Sigmoid colon (tissue), 7 donors: ENCODE data around the gene CELA2A. TPM values are rescaled to one million over a fixed set of nuclear protein-coding genes. Genes with fewer than 3 reads are reported as not detected.

ENCODE experiments used
- DNase-seq: peaks from one replicate; pipeline ENCODE4 v3.0.0-alpha.2; 2019
- H3K27ac ChIP-seq, 4 donors: fragments of 200-600 bp; sonication (generic); one replicate each; pipeline ENCODE4 v1.5.1; 2016 to 2019; ENCODE audit warnings: mild to moderate bottlenecking in 1 of 4
- H3K27me3 ChIP-seq, 3 donors: fragments of 200-600 bp; sonication (generic); one replicate each; pipeline ENCODE4 v1.5.1; 2019; ENCODE audit warnings: mild to moderate bottlenecking in 1 of 3
- H3K36me3 ChIP-seq, 4 donors: fragments of 200-600 bp; sonication (generic); one replicate each; pipeline ENCODE4 v1.5.1; 2016 to 2019
- H3K4me1 ChIP-seq, 4 donors: fragments of 200-600 bp; sonication (generic); one replicate each; pipeline ENCODE4 v1.5.1; 2017 to 2019
- H3K4me3 ChIP-seq, 4 donors: fragments of 200-600 bp; sonication (generic); one replicate each; pipeline ENCODE4 v1.5.1; 2017 to 2019; ENCODE audit warnings: mild to moderate bottlenecking in 2 of 4, moderate library complexity in 1 of 4
- H3K9me3 ChIP-seq, 4 donors: fragments of 200-600 bp in 3 of 4; sonication (generic) in 3 of 4; one replicate each; pipeline versions ENCODE4 v1.5.1 to v1.6.1; 2013 to 2019
- EP300 ChIP-seq, 4 donors: sonication (generic); formaldehyde crosslinking; IDR thresholded peaks; one replicate each; pipeline ENCODE4 v1.6.1; 2017; ENCODE audit warnings: antibody characterized with exemption in 4 of 4
- POLR2A ChIP-seq, 2 donors: fragments of 450-650 bp; IDR thresholded peaks; one replicate each; pipeline ENCODE4 v1.6.1; 2016; ENCODE audit warnings: antibody characterized with exemption in 2 of 2, mild to moderate bottlenecking in 2 of 2, moderate library complexity in 2 of 2
- POLR2AphosphoS5 ChIP-seq, 4 donors: sonication (generic); formaldehyde crosslinking; IDR thresholded peaks; one replicate each; pipeline ENCODE4 v1.6.1; 2017; ENCODE audit warnings: antibody characterized with exemption in 4 of 4
- WGBS, 2 donors: extraction: QIAGEN DNeasy Blood & Tissue Kit; methylation state at CpG; one replicate each; pipeline ENCODE4 v1.1.7; 2013; 5-methylcytosine and 5-hydroxymethylcytosine counted together
- intact Hi-C: fragments of 100-400 bp; cut with DNase I; formaldehyde crosslinking; loops from one replicate; pipeline ENCODE4 v1.15.1; 2023
- polyA plus RNA-seq, 3 donors: library from polyadenylated mRNA; stranded (reverse); fragments of 200-250 nt; gene quantifications; one replicate each; pipeline ENCODE4 v1.2.3, GENCODE V29; 2013
- total RNA-seq, 4 donors: library from RNA; depleted of rRNA; stranded (reverse); fragments of >200 nt; gene quantifications; one replicate each; pipeline ENCODE4 v1.1.0, GENCODE V29; 2016
- TF ChIP-seq, protein P1 (sequence below), 4 experiments: fragments of 450-650 bp in 3 of 4; fragments of 200-600 bp in 1 of 4; IDR thresholded peaks; one replicate each; pipeline ENCODE4 v1.5.1; 2016 to 2019; ENCODE audit warnings: antibody characterized with exemption in 4 of 4, mild to moderate bottlenecking in 3 of 4, moderate library complexity in 2 of 4
- donor health status: healthy with polysubstance abuse.
- donor health status: Bipolar disorder and iron deficiency.
- donor health status: healthy.

Gene CELA2A
- total and polyA plus RNA-seq, 7 donors = not detected

GRCh38 chr1:15410223-15410883 is 46.2 kb upstream of the CELA2A start:
- Histone ChIP-seq H3K27me3 (no peaks in the 10 kb centered on the region), H3K4me1 (peaks cover 0 to 63% (median 50%) of the 10 kb centered on the region in 4 donors), H3K9me3 (no peaks in the 10 kb centered on the region), H3K4me3 (peak overlapping the region; percentile 73 to 97 (median 92)), H3K27ac (peak overlapping the region; percentile 79 to 88 (median 82)), H3K36me3 (no peaks in the 10 kb centered on the region)
- intact Hi-C loops = loop anchor here (5.0 kb wide), 1 partner anchor 112 kb away; the partner anchor contains the start of gene CASP9
- no peak for DNase-seq
- WGBS, 2 donors = 1% methylated on average over 53 of the region's 53 CpGs
- TF ChIP-seq, protein P1, sequence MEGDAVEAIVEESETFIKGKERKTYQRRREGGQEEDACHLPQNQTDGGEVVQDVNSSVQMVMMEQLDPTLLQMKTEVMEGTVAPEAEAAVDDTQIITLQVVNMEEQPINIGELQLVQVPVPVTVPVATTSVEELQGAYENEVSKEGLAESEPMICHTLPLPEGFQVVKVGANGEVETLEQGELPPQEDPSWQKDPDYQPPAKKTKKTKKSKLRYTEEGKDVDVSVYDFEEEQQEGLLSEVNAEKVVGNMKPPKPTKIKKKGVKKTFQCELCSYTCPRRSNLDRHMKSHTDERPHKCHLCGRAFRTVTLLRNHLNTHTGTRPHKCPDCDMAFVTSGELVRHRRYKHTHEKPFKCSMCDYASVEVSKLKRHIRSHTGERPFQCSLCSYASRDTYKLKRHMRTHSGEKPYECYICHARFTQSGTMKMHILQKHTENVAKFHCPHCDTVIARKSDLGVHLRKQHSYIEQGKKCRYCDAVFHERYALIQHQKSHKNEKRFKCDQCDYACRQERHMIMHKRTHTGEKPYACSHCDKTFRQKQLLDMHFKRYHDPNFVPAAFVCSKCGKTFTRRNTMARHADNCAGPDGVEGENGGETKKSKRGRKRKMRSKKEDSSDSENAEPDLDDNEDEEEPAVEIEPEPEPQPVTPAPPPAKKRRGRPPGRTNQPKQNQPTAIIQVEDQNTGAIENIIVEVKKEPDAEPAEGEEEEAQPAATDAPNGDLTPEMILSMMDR (IDR thresholded peaks at IDR 0.05) = no peak
- no peak for TF ChIP-seq EP300 (IDR thresholded peaks at IDR 0.05)
- no peak for TF ChIP-seq POLR2AphosphoS5 (IDR thresholded peaks at IDR 0.05)
- no peak for TF ChIP-seq POLR2A (IDR thresholded peaks at IDR 0.05)

GRCh38 chr1:15410884-15411245 is 45.7 kb upstream of the CELA2A start:
- no peak for DNase-seq
- TF ChIP-seq POLR2AphosphoS5 (IDR thresholded peaks at IDR 0.05) (no peak), EP300 (IDR thresholded peaks at IDR 0.05) (no peak), POLR2A (IDR thresholded peaks at IDR 0.05) (no peak)
- TF ChIP-seq, protein P1 (IDR thresholded peaks at IDR 0.05) = no peak
- WGBS, 2 donors = 1 to 9% methylated on average over 11 of the region's 11 CpGs
- H3K27ac ChIP-seq = peak overlapping the region; percentile 79 to 88 (median 82)
- H3K4me3 ChIP-seq = peak overlapping the region; percentile 73 to 97 (median 92)
- no peaks in the 10 kb centered on the region for H3K36me3 ChIP-seq
- H3K27me3 ChIP-seq = no peaks in the 10 kb centered on the region
- peaks cover 0 to 68% (median 55%) of the 10 kb centered on the region in 4 donors for H3K4me1 ChIP-seq
- intact Hi-C loops = loop anchor here (5.0 kb wide), 1 partner anchor 111 kb away; the partner anchor contains the start of gene CASP9
- no peaks in the 10 kb centered on the region for H3K9me3 ChIP-seq

GRCh38 chr1:15411593-15412137 is 44.9 kb upstream of the CELA2A start:
- Histone ChIP-seq H3K27me3 (no peaks in the 10 kb centered on the region), H3K4me1 (peaks cover 0 to 75% (median 61%) of the 10 kb centered on the region in 4 donors), H3K9me3 (no peaks in the 10 kb centered on the region), H3K4me3 (peak overlapping the region in 3 of 4 donors; percentile 73 to 97 (median 93)), H3K36me3 (no peaks in the 10 kb centered on the region), H3K27ac (peak overlapping the region; percentile 79 to 88 (median 82))
- 7 to 16% methylated on average over 12 of the region's 12 CpGs for WGBS, 2 donors
- TF ChIP-seq, protein P1 (IDR thresholded peaks at IDR 0.05) = no peak
- TF ChIP-seq POLR2A (IDR thresholded peaks at IDR 0.05) = no peak
- no peak for TF ChIP-seq EP300 (IDR thresholded peaks at IDR 0.05)
- no peak for TF ChIP-seq POLR2AphosphoS5 (IDR thresholded peaks at IDR 0.05)
- DNase-seq = no peak
- intact Hi-C loops = loop anchor here (5.0 kb wide), 1 partner anchor 111 kb away; the partner anchor contains the start of gene CASP9

GRCh38 chr1:15412175-15412800 is 44.2 kb upstream of the CELA2A start:
- H3K4me1 ChIP-seq = peaks cover 0 to 75% (median 61%) of the 10 kb centered on the region in 4 donors
- H3K4me3 ChIP-seq = peak overlapping the region in 2 of 4 donors; percentile 73 to 97
- no peaks in the 10 kb centered on the region for H3K27me3 ChIP-seq
- H3K27ac ChIP-seq = peak overlapping the region; percentile 10 to 88 (median 82)
- no peak for DNase-seq
- intact Hi-C loops = loop anchor here (5.0 kb wide), 1 partner anchor 110 kb away; the partner anchor contains the start of gene CASP9
- no peaks in the 10 kb centered on the region for H3K36me3 ChIP-seq
- 12 to 50% methylated on average over 16 of the region's 16 CpGs for WGBS, 2 donors
- no peaks in the 10 kb centered on the region for H3K9me3 ChIP-seq
- TF ChIP-seq POLR2AphosphoS5 (IDR thresholded peaks at IDR 0.05) (no peak), EP300 (IDR thresholded peaks at IDR 0.05) (no peak)
- TF ChIP-seq, protein P1 (IDR thresholded peaks at IDR 0.05) = no peak
